HL-60 (cell line): ENCODE data around the gene QRFP.

ENCODE experiments used
- DNase-seq, 2 experiments: peaks; one replicate each; pipeline ENCODE4 v3.0.0-alpha.2; 2010 to 2020; ENCODE audit warnings: low read depth in 1 of 2, low spot score in 1 of 2
- H3K27ac ChIP-seq: fragments of 250-450 bp; sonication (Bioruptor Pico); replicated peaks from 2 replicates; pipeline ENCODE4 v1.5.1; 2020; ENCODE audit warnings: mild to moderate bottlenecking, moderate library complexity
- H3K27me3 ChIP-seq: fragments of 250-450 bp; sonication (Bioruptor Pico); 2 replicates; pipeline ENCODE4 v1.5.1; 2021; ENCODE audit warnings: mild to moderate bottlenecking, moderate library complexity; ENCODE audit not compliant: insufficient read depth, poor library complexity, severe bottlenecking
- H3K4me3 ChIP-seq: replicated peaks from 2 replicates; pipeline ENCODE4 v1.5.1; 2011; ENCODE audit warnings: mild to moderate bottlenecking, control low read depth, low read length; ENCODE audit not compliant: insufficient read depth
- CTCF ChIP-seq: IDR thresholded peaks from one replicate; pipeline ENCODE4 v1.5.1; 2011; ENCODE audit warnings: low read length, control low read depth, inconsistent platforms; ENCODE audit not compliant: insufficient read depth
- GABPA ChIP-seq: IDR thresholded peaks from 2 replicates; pipeline ENCODE4 v1.6.1; 2012; ENCODE audit warnings: low read depth
- POLR2AphosphoS5 ChIP-seq: IDR thresholded peaks from 2 replicates; pipeline ENCODE4 v1.6.1; 2012; ENCODE audit warnings: low read depth
- SPI1 ChIP-seq: IDR thresholded peaks from 2 replicates; pipeline ENCODE4 v1.6.1; 2012; ENCODE audit warnings: low read depth, mild to moderate bottlenecking, borderline replicate concordance
- TF ChIP-seq, protein P1 (sequence below): IDR thresholded peaks from 2 replicates; pipeline ENCODE4 v1.6.1; 2012; ENCODE audit warnings: low read depth; ENCODE audit not compliant: insufficient replicate concordance

The QRFP gene

DNA sequence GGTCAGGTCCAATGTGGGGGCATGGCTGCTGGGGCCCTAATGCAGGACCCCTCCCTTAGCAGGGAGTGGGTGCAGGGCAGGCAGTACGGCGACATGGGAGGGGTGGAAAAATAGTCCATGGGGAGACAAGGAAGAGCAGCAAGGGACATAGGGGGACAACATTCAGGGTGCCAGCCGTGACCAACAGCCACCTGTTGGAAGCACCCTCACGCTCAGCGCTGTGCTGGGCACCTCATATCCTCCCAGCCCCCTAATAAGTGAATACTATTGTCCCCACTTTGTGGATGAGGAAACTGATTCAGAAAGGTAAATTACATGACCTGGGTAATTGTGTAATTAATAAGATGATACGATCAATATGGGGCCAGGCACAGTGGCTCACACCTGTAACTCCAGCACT is 45.5 kb upstream of the QRFP start:
- Histone ChIP-seq H3K27ac (no peak overlapping the region), H3K27me3 (peaks cover 29% of the 10 kb centered on the region), H3K4me3 (no peak overlapping the region)
- TF ChIP-seq GABPA: no peak
- TF ChIP-seq CTCF: no peak
- TF ChIP-seq, protein P1, sequence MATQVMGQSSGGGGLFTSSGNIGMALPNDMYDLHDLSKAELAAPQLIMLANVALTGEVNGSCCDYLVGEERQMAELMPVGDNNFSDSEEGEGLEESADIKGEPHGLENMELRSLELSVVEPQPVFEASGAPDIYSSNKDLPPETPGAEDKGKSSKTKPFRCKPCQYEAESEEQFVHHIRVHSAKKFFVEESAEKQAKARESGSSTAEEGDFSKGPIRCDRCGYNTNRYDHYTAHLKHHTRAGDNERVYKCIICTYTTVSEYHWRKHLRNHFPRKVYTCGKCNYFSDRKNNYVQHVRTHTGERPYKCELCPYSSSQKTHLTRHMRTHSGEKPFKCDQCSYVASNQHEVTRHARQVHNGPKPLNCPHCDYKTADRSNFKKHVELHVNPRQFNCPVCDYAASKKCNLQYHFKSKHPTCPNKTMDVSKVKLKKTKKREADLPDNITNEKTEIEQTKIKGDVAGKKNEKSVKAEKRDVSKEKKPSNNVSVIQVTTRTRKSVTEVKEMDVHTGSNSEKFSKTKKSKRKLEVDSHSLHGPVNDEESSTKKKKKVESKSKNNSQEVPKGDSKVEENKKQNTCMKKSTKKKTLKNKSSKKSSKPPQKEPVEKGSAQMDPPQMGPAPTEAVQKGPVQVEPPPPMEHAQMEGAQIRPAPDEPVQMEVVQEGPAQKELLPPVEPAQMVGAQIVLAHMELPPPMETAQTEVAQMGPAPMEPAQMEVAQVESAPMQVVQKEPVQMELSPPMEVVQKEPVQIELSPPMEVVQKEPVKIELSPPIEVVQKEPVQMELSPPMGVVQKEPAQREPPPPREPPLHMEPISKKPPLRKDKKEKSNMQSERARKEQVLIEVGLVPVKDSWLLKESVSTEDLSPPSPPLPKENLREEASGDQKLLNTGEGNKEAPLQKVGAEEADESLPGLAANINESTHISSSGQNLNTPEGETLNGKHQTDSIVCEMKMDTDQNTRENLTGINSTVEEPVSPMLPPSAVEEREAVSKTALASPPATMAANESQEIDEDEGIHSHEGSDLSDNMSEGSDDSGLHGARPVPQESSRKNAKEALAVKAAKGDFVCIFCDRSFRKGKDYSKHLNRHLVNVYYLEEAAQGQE: no peak
- TF ChIP-seq POLR2AphosphoS5: no peak
- no peak for TF ChIP-seq SPI1
- DNase-seq: no peak

DNA sequence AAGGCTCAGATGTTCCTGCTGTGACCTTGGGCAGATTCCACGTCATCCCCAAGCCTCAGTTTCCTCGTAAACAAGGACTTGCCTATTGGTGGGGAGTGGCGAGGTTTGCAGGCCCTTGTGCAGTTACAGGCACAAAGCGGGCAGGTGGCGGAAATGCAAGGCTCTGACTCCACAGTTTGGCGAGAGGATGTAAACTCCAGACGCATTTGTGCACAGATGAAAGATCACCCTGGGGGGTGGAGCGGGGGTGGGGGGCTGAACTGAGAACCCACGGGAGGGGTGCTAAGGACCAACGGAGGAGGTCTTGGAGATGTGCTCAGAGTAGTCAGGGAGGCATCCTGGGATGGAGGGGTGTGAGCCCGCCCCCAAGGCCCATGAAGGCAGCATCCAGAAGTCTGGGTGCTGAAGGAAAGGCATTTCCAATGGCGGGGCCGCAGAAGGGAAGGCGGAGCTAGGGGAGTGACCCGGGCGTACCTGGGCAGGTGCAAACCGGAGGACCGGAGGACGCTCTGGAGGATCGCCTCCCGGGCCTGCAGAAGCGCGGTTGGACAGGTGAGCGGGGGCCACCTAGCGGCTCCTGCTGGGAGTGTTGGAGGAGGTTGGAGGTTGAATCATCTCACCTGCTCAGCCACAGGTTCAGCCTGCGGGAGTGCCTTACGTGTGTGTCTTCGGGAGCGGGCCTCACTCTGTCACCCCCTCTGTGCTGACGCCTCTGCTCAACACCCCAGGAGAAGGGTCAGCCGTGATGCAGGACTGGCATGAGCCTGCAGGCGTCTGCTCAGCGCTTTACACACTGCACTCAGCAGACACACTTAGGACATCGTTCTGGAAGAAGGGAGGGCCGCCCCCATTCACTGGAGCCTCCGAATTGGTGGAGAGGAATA is 44.3 kb upstream of the QRFP start:
- Histone ChIP-seq H3K4me3 (no peak overlapping the region), H3K27ac (no peak overlapping the region), H3K27me3 (peaks cover 29% of the 10 kb centered on the region)
- peak in 1 of 2 experiments; percentile 63 for DNase-seq
- TF ChIP-seq POLR2AphosphoS5: no peak
- TF ChIP-seq CTCF: peak; percentile 68
- TF ChIP-seq SPI1: no peak

DNA sequence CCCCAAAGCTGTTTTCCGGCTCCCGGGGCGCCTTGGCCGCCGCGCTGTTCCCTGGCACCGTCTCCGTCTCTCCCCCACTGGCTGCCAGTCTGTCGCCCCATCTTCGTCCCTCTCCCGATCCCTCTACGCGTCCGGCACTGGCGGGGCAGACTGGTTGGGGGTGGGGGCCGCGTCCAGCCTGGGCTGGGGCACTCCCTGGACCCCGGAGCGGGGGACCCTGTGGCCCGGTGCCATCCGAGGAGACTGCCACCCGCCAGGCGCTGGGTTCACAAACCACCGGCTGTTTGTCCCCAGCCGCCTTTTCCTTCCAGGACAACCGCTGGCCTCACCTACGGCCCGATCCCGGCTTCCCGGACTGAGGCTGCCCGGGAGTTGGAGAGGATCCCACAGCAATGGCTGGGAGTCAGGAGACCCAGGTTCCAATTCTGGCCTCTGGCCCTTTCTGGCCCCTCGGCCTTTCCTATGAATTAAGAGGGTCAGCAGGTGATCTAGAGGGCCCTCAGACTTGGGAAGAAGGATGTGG is 43.5 kb upstream of the QRFP start:
- no peak for DNase-seq
- H3K27me3 ChIP-seq: peaks cover 29% of the 10 kb centered on the region

More for the DNA sequence above, 43.5 kb upstream of the QRFP start:
- Histone ChIP-seq H3K4me3 (no peak overlapping the region), H3K27ac (no peak overlapping the region)
- no peak for TF ChIP-seq GABPA
- TF ChIP-seq SPI1: no peak
- TF ChIP-seq POLR2AphosphoS5: no peak
- no peak for TF ChIP-seq CTCF
- TF ChIP-seq, protein P1: no peak
